Daoy (cell line): ENCODE data around the gene SDK1. TPM values are rescaled to one million over a fixed set of nuclear protein-coding genes. Genes with fewer than 3 reads are reported as not detected.

Source experiments
- DNase-seq: peaks from one replicate; pipeline ENCODE4 v3.0.0-alpha.2; 2015; ENCODE audit warnings: low read depth
- total RNA-seq: library from RNA; depleted of rRNA; stranded (reverse); fragments of >200 nt; shearing (Covaris generic); gene quantifications from 2 replicates; pipeline ENCODE4 v1.2.3, GENCODE V29; 2014

The SDK1 gene
- total RNA-seq, 1 experiment from 2014 or later: 4.2 TPM

DNA sequence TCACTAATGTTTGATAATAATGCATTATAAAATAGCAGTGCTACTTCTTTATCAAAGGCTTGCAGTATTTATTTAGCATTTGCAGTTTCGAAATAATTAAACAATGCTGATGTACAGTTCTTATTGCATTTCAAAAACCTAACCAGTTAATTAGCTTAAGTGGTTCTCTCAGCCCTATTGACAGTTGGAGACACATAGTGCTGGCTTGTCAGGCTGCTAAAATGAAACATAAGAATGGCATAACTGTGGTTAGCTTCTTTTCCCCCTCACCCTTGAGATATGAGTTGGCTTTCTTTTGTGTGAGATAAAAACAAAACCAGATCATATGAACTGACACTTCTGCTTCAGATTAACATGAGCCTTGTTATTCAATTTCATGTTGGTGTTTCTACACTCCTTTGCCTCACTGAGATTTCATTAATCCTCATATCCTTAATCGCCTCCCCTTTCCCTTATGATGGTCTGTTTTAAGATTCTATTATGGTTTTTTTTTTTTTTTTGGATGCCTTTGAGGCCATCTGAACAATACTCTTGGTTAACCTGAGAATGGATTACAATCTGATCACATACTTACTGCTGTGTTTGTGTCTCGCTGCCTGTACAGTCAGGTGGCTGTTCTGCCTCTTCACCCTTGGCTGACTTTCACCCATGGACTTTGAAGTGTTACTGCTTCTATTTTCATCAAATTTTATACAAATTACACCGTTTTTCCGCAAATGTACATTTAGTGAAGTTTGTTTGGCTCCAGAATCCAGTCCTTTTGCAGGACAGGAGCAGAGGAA lies 108.0 kb downstream of the SDK1 start:
- DNase-seq: peak; percentile 59

GRCh38 chr7:3412871-3413270 lies 111.8 kb downstream of the SDK1 start:
- no peak for DNase-seq

- no peak for DNase-seq
These were observed 114.8 kb downstream of the SDK1 start for GRCh38 chr7:3415861-3416312.

DNA sequence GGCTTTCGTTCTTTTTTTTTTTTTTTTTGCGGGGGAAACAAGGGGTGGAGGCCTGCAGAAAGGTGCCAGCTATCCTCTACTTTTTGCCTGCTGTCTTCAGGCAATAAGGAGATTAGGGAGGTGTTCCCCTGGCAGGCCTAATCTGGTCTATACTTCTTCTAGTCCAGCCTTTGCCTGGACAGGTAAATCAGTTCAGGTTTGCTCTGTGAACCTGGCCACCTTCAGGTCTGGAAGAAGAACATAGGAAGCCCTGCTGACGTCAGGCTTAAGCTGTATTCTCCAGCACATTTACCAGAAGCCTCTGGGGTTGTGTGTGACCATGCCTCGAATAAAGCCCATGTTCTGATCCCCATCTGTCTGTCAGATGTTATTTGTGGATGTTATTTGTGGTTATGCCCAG lies 115.4 kb downstream of the SDK1 start:
- no peak for DNase-seq

- DNase-seq: no peak
These were observed 124.0 kb downstream of the SDK1 start for GRCh38 chr7:3425087-3425486.

DNA sequence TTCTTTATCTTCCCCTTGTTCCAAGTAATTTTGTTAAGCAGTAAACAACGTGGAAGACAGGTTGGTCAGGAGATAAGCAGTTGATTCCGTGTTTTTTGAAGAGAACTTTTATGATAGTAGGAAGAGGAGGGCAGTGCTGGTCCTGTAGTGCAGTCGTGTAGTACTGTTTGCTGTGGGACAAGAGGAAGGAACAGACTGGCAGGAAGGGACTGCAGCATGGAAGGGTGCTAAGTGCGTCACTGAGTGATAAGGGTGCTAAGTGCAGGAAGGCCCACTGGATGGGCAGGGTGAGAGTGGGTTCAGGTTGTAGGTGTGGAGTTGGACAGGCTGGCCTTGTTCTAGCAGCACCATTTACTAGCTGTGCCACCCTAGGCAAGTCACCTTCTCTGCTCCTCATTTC lies 125.0 kb downstream of the SDK1 start:
- DNase-seq: no peak

DNA sequence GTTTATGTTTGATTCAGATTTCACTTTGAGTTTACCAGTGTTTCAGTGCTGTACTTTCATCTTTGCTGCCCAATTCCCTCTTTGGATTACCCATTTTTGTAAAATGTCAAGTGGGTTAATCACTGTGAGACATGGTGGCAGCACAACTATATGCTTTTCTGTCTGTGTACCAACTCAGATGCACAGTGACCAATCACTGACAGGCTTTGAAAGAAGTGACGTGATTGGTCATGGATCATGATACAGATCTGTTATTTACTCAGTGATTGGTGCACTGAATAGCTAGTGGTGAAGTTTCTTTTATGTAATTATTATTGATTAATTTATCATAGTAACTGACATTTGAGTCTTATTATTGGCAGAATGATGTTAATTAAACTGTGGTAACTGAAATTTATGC lies 126.9 kb downstream of the SDK1 start:
- no peak for DNase-seq

DNA sequence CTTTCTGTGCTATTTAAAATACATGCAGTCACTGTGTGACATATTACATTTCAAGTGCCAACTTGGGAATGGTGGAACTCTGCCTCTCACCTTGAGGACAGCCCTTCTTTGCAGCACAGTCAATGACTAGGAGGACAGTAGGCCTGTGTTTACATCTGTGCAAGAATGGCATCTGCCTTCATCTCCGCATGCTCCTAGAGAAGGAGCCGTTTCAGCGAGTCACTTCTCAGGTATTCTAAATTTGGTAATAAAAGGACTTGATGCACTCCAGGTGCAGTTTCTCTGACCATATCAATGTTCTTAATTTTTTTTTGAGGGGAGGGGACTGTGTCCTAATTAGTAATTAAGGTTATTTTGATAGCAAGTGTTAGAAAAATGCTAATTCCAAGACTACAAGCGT lies 128.9 kb downstream of the SDK1 start:
- no peak for DNase-seq

DNA sequence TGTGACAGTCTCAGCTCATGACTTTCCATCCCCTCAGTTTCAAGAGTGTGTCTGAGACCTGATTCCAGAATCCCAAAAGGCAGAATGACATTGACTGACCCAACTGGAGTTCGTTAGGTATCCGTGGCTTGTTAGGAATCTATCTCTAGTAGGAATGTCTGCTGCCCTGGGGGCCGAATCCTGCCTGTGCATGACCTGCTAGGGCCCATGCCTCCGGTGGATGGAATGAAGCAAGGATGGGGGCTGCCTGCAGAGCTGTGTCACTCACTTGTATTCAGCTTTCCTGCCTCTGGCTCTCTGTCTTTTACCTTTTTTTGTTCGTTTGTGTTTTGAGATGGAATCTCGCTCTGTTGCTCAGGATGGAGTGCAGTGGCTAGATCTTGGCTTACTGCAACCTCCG lies 129.5 kb downstream of the SDK1 start:
- DNase-seq: peak; percentile 29

- DNase-seq: no peak
These were observed 130.3 kb downstream of the SDK1 start for GRCh38 chr7:3431306-3431705.

- DNase-seq: no peak
These were observed 131.9 kb downstream of the SDK1 start for GRCh38 chr7:3432911-3433310.

GRCh38 chr7:3434611-3435010 lies 133.6 kb downstream of the SDK1 start:
- DNase-seq: no peak

DNA sequence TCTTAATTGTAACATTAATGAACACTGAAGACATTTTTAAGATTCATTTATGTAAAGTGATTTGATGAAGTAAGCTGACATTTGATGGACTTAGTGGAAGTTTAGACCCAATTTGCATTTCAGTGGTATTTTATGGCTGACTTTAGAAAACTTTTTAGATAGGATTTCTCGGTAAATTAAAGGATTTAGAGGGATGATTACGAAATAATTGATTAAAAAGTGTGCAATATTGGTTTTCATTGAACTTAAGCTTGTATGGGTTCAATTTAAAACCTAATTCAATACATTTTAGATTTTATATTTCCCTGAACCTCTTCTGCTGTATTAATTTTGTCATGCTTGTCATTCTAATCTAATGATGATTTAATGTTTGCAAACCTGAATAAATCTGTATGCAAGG lies 135.1 kb downstream of the SDK1 start:
- DNase-seq: no peak

- peak; percentile 75 for DNase-seq
These were observed 135.7 kb downstream of the SDK1 start for GRCh38 chr7:3436746-3437145.

DNA sequence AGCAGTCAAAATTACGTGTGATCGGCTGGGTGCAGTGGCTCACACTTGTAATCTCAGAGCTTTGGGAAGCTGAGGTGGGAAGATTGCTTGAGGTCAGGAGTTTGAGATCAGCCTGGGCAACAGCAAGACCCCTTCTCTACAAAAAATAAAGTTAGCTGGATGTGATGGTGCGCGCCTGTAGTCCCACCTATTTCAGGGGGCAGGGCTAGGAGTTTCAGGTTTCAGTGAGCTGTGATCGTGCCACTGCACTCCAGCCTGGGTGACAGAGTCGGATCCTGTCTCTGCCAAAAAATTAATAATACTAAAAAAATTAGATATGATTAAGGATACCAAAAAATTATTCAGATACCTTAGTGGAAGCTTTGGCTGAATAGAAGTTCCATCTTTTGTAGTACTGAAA lies 136.4 kb downstream of the SDK1 start:
- DNase-seq: peak; percentile 21

DNA sequence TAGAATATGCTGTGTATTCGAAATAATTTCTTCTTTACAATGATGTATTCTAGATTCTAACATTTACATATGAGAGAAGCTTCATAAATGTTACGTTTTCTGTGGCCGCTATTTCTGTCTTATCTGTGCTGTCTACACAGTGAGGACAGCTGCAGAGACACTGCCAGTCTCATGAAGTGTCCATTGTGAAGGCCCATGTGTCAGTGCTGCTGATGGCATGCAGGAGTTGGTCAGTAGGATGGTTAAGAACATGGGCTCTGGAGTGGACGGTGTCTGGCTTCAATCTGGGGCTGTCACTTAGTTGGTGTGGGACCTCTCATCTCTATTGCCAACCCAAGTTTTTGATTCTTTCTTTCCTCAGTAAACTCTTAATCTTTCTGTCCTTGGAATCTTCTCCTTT lies 137.3 kb downstream of the SDK1 start:
- no peak for DNase-seq

GRCh38 chr7:3439333-3440030 lies 138.4 kb downstream of the SDK1 start:
- peak; percentile 87 for DNase-seq

GRCh38 chr7:3440509-3440908 lies 139.5 kb downstream of the SDK1 start:
- no peak for DNase-seq

GRCh38 chr7:3443716-3444115 lies 142.7 kb downstream of the SDK1 start:
- DNase-seq: no peak

GRCh38 chr7:3446786-3447185 lies 145.7 kb downstream of the SDK1 start:
- no peak for DNase-seq

DNA sequence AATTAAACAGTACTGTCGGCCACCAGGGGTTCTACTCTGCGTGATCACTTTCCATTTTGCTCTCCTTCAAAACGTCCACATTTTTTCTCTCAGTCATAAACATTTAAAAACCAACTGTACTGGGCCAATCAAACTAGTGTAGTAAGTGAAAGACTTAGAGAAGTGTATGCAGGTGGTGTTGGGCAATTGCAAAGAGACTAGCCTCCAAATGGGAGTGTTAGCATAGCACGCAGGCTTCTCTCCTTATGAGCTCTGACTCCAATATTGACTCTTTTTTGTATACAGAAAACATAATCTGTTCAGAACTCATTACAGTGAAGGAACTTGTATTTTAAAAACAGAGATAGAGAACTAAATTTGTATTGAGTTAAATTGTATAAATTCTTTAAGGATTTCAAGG lies 150.6 kb downstream of the SDK1 start:
- DNase-seq: no peak

- no peak for DNase-seq
These were observed 152.3 kb downstream of the SDK1 start for GRCh38 chr7:3453398-3453797.

GRCh38 chr7:3455806-3456595 lies 154.9 kb downstream of the SDK1 start:
- DNase-seq: no peak
